HepG2 (cell line): ENCODE results near the gene TUBB2B. TPM values are rescaled to one million over a fixed set of nuclear protein-coding genes. Genes with fewer than 3 reads are reported as not detected.

Source experiments
- BCLAF1 ChIP-seq: fragments of 450-650 bp; IDR thresholded peaks from 2 replicates; pipeline ENCODE4 v1.6.1; 2017; ENCODE audit warnings: mild to moderate bottlenecking
- CBX2 ChIP-seq, 2 experiments: fragments of 200-600 bp in 1 of 2; sonication (generic); formaldehyde crosslinking in 1 of 2; IDR thresholded peaks; 2 replicates each; pipeline versions ENCODE4 v1.7.0 to v1.8.1; 2018 to 2022; ENCODE audit warnings: low read depth in 2 of 2, low read length in 1 of 2, mild to moderate bottlenecking in 1 of 2, missing genetic modification reagents in 1 of 2
- CREB1 ChIP-seq, 2 experiments: fragments of 450-650 bp in 1 of 2; IDR thresholded peaks; 2 replicates each; pipeline ENCODE4 v1.6.1; 2016 to 2017; ENCODE audit warnings: control low read depth in 1 of 2, mild to moderate bottlenecking in 1 of 2, missing compliant biosample characterization in 1 of 2, missing genetic modification characterization in 1 of 2
- CREB3 ChIP-seq: sonication (generic); formaldehyde crosslinking; IDR thresholded peaks from 2 replicates; pipeline ENCODE4 v1.5.0; 2020; ENCODE audit warnings: missing genetic modification reagents
- ELF1 ChIP-seq: sonication (generic); formaldehyde crosslinking; IDR thresholded peaks from 2 replicates; pipeline ENCODE4 v1.4.0; 2020; ENCODE audit warnings: missing genetic modification reagents
- GLMP ChIP-seq: sonication (generic); formaldehyde crosslinking; IDR thresholded peaks from 2 replicates; pipeline ENCODE4 v1.9.0; 2021; ENCODE audit warnings: missing genetic modification reagents, mild to moderate bottlenecking, borderline replicate concordance
- HDAC2 ChIP-seq: sonication (generic); formaldehyde crosslinking; IDR thresholded peaks from 2 replicates; pipeline ENCODE4 v1.4.0; 2020; ENCODE audit warnings: missing genetic modification reagents
- HNRNPL ChIP-seq: fragments of 200-400 bp; formaldehyde crosslinking; IDR thresholded peaks from 2 replicates; pipeline ENCODE4 v1.6.1; 2017; ENCODE audit warnings: mild to moderate bottlenecking, low read depth, low read length
- KDM2A ChIP-seq: sonication (generic); formaldehyde crosslinking; IDR thresholded peaks from 2 replicates; pipeline ENCODE4 v1.4.0; 2020; ENCODE audit warnings: low read depth, missing genetic modification reagents, borderline replicate concordance
- MED13 ChIP-seq: sonication (generic); formaldehyde crosslinking; IDR thresholded peaks from 2 replicates; pipeline ENCODE4 v1.5.0; 2020; ENCODE audit warnings: missing genetic modification reagents
- MXD4 ChIP-seq: IDR thresholded peaks from 2 replicates; pipeline ENCODE4 v1.6.1; 2016; ENCODE audit warnings: mild to moderate bottlenecking, missing biosample characterization, missing genetic modification reagents
- NR2F1 ChIP-seq, 2 experiments: fragments of 450-650 bp in 1 of 2; formaldehyde crosslinking in 1 of 2; IDR thresholded peaks; 2 replicates each; pipeline versions ENCODE4 v1.5.0 to v1.6.1; 2016 to 2020; ENCODE audit warnings: mild to moderate bottlenecking in 1 of 2, missing compliant biosample characterization in 1 of 2, missing genetic modification reagents in 1 of 2, moderate library complexity in 1 of 2
- PLSCR1 ChIP-seq: sonication (generic); formaldehyde crosslinking; IDR thresholded peaks from 2 replicates; pipeline ENCODE4 v1.5.0; 2020; ENCODE audit warnings: missing genetic modification reagents, mild to moderate bottlenecking, borderline replicate concordance
- SRF ChIP-seq: IDR thresholded peaks from 2 replicates; pipeline ENCODE4 v1.6.1; 2011; ENCODE audit warnings: mild to moderate bottlenecking, low read depth, low read length, moderate library complexity
- TBX3 ChIP-seq: fragments of 450-650 bp; IDR thresholded peaks from 2 replicates; pipeline ENCODE4 v1.6.1; 2017; ENCODE audit warnings: antibody characterized with exemption, mild to moderate bottlenecking, inconsistent platforms, borderline replicate concordance
- ZFAT ChIP-seq: sonication (generic); formaldehyde crosslinking; conservative IDR thresholded peaks from 2 replicates; pipeline ENCODE4 v1.8.1; 2023; ENCODE audit warnings: missing genetic modification reagents, inconsistent platforms
- ZMYM3 ChIP-seq: sonication (generic); formaldehyde crosslinking; IDR thresholded peaks from 2 replicates; pipeline ENCODE4 v1.5.1; 2020; ENCODE audit warnings: mild to moderate bottlenecking, missing genetic modification reagents
- ZNF451 ChIP-seq: sonication (generic); formaldehyde crosslinking; IDR thresholded peaks from 2 replicates; pipeline ENCODE4 v1.5.0; 2020; ENCODE audit warnings: mild to moderate bottlenecking, missing genetic modification reagents
- ZNF543 ChIP-seq: sonication (generic); formaldehyde crosslinking; IDR thresholded peaks from 2 replicates; pipeline ENCODE4 v1.4.0; 2020; ENCODE audit warnings: mild to moderate bottlenecking, missing genetic modification reagents
- ZNF639 ChIP-seq: conservative IDR thresholded peaks from 2 replicates; pipeline ENCODE4 v1.6.1; 2018; ENCODE audit warnings: missing genetic modification reagents
- ZNF713 ChIP-seq: sonication (generic); formaldehyde crosslinking; IDR thresholded peaks from 2 replicates; pipeline ENCODE4 v1.4.0; 2020; ENCODE audit warnings: mild to moderate bottlenecking, missing genetic modification reagents
- ZNF777 ChIP-seq: sonication (generic); formaldehyde crosslinking; IDR thresholded peaks from 2 replicates; pipeline ENCODE4 v1.4.0; 2020; ENCODE audit warnings: missing genetic modification reagents
- polyA plus RNA-seq, 8 experiments: library from polyadenylated mRNA; depleted of rRNA in 3 of 8; stranded (reverse) in 7 of 8; unstranded in 1 of 8; fragments of >200 nt; fragmentation: Illumina TruSeq in 4 of 8; extraction: Trizol in 4 of 8; gene quantifications; 2 replicates each; pipeline versions ENCODE4 v1.2.1 to v1.2.3, GENCODE V29; 2011 to 2016; ENCODE audit warnings: low read depth in 4 of 8, missing spikeins in 1 of 8, mixed read lengths in 1 of 8; ENCODE audit not compliant: insufficient read depth in 1 of 8
- total RNA-seq, 5 experiments: library from RNA; depleted of rRNA; stranded (reverse); fragments of >200 nt; fragmentation: Illumina TruSeq; extraction: Trizol; gene quantifications; 2 replicates each; pipeline ENCODE4 v1.2.3, GENCODE V29; 2016; ENCODE audit warnings: low read depth in 1 of 5

TUBB2B gene
- total and polyA plus RNA-seq, 2 of the 13 experiments (the other 11 are each of a cell fraction or from before 2014, with no cell fraction given): 10.3 to 23.6 TPM

GRCh38 chr6:3226481-3227362 lies 731 bp downstream of the TUBB2B start (continued):
- TF ChIP-seq SRF (no peak), BCLAF1 (no peak), HNRNPL (peak; percentile 71; the same call in 1 of the 2 replicates), GLMP (CRISPR knock-in tag) (no peak), KDM2A (CRISPR knock-in tag) (0 out of 2 replicates have a peak, but pooled peaks have one; percentile 54), ZNF713 (CRISPR knock-in tag) (no peak), ZNF777 (CRISPR knock-in tag) (no peak), ZMYM3 (CRISPR knock-in tag) (no peak), ZNF543 (CRISPR knock-in tag) (0 out of 2 replicates have a peak, but pooled peaks have one; percentile 21), CBX2 (IDR thresholded peaks at IDR 0.05; ENCODE audit: low read depth, low read length) (no peak), CBX2 (CRISPR knock-in tag; IDR thresholded peaks at IDR 0.05; ENCODE audit: low read depth) (no peak), MXD4 (CRISPR knock-in tag) (no peak), ZNF451 (CRISPR knock-in tag) (no peak), MED13 (CRISPR knock-in tag) (no peak), TBX3 (no peak), PLSCR1 (no peak), ZNF639 (no peak), CREB1 (IDR thresholded peaks at IDR 0.05) (no peak), CREB1 (CRISPR knock-in tag; IDR thresholded peaks at IDR 0.05) (no peak), ZFAT (CRISPR knock-in tag) (no peak), ELF1 (no peak), NR2F1 (CRISPR knock-in tag; IDR thresholded peaks at IDR 0.05) (no peak), HDAC2 (CRISPR knock-in tag) (no peak), CREB3 (CRISPR knock-in tag) (no peak)
